D721Med (cell line): Measurements from ENCODE around the gene CCDC88B.

Experiments
- DNase-seq: peaks from one replicate; pipeline ENCODE4 v3.0.0; 2011; ENCODE audit warnings: low spot score; ENCODE audit not compliant: insufficient read length
- FAIRE-seq: peaks from 2 replicates; lab custom pipeline; 2011; peaks lifted over from hg19 to GRCh38; lab: Jason Lieb, UNC
- TF ChIP-seq, protein P1 (sequence below): IDR thresholded peaks from 2 replicates; pipeline ENCODE4 v1.5.1; 2012; ENCODE audit warnings: mild to moderate bottlenecking, control low read depth; ENCODE audit not compliant: insufficient read depth; ENCODE audit errors: missing control alignments

The CCDC88B gene

GRCh38 chr11:64358536-64358906 is 18.5 kb downstream of the CCDC88B start:
- TF ChIP-seq, protein P1, sequence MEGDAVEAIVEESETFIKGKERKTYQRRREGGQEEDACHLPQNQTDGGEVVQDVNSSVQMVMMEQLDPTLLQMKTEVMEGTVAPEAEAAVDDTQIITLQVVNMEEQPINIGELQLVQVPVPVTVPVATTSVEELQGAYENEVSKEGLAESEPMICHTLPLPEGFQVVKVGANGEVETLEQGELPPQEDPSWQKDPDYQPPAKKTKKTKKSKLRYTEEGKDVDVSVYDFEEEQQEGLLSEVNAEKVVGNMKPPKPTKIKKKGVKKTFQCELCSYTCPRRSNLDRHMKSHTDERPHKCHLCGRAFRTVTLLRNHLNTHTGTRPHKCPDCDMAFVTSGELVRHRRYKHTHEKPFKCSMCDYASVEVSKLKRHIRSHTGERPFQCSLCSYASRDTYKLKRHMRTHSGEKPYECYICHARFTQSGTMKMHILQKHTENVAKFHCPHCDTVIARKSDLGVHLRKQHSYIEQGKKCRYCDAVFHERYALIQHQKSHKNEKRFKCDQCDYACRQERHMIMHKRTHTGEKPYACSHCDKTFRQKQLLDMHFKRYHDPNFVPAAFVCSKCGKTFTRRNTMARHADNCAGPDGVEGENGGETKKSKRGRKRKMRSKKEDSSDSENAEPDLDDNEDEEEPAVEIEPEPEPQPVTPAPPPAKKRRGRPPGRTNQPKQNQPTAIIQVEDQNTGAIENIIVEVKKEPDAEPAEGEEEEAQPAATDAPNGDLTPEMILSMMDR, result no peak
- FAIRE-seq, result no peak
- no peak for DNase-seq

GRCh38 chr11:64358907-64359711 is 19.1 kb downstream of the CCDC88B start, which contains the start of gene RPS6KA4:
RPS6KA4 (plus strand) TSS chr11:64359162; CDS start chr11:64359236, 74 bp downstream.
- TF ChIP-seq, protein P1, result no peak
- peak; percentile 66 for DNase-seq
- FAIRE-seq, result no peak

- no peak for FAIRE-seq
- no peak for DNase-seq
- TF ChIP-seq, protein P1, result no peak
These were observed 19.9 kb downstream of the CCDC88B start for GRCh38 chr11:64359712-64360445.

- DNase-seq (no peak), FAIRE-seq (no peak)
- TF ChIP-seq, protein P1, result no peak
These were observed 20.5 kb downstream of the CCDC88B start for GRCh38 chr11:64360448-64360921.

- no peak for FAIRE-seq
- no peak for DNase-seq
- TF ChIP-seq, protein P1, result no peak
These were observed 21.7 kb downstream of the CCDC88B start for GRCh38 chr11:64361659-64362058.

GRCh38 chr11:64362339-64362738 is 22.3 kb downstream of the CCDC88B start:
- TF ChIP-seq, protein P1, result no peak

More at GRCh38 chr11:64362339-64362738, 22.3 kb downstream of the CCDC88B start:
- FAIRE-seq (no peak), DNase-seq (no peak)
